Progenitor cell of endocrine pancreas (in vitro differentiated cells): ENCODE results near the gene OSM. TPM values are rescaled to one million over a fixed set of nuclear protein-coding genes. Genes with fewer than 3 reads are reported as not detected.

ENCODE experiments used
- DNase-seq: peaks from one replicate; pipeline ENCODE4 v3.0.0; 2021; ENCODE audit warnings: low spot score; ENCODE audit not compliant: unreplicated experiment
- H3K27ac Mint-ChIP-seq: 2 replicates; pipeline ENCODE4 v1.8.0; 2021; ENCODE audit warnings: mild to moderate bottlenecking, moderate library complexity, mixed read lengths
- H3K27me3 Mint-ChIP-seq: 2 replicates; pipeline ENCODE4 v1.8.0; 2021; ENCODE audit warnings: mixed read lengths
- H3K36me3 Mint-ChIP-seq: 2 replicates; pipeline ENCODE4 v1.8.0; 2022; ENCODE audit warnings: mixed read lengths; ENCODE audit not compliant: insufficient read depth
- H3K4me1 Mint-ChIP-seq: 2 replicates; pipeline ENCODE4 v1.8.0; 2021; ENCODE audit warnings: low read depth, mixed read lengths
- H3K4me3 Mint-ChIP-seq: 2 replicates; pipeline ENCODE4 v1.8.0; 2021; ENCODE audit warnings: low read depth, mild to moderate bottlenecking, moderate library complexity, mixed read lengths
- H3K9me3 Mint-ChIP-seq: 2 replicates; pipeline ENCODE4 v1.8.0; 2021; ENCODE audit warnings: low read depth, mixed read lengths
- total RNA-seq: library from RNA; stranded (reverse); gene quantifications from 2 replicates; pipeline ENCODE4 v1.2.1, GENCODE V29; 2021
- TF ChIP-seq, protein P1 (sequence below): fragments of 200-600 bp; sonication (generic); IDR thresholded peaks from one replicate; pipeline ENCODE4 v1.5.0; 2021; ENCODE audit warnings: antibody characterized with exemption, mild to moderate bottlenecking; ENCODE audit not compliant: unreplicated experiment

OSM gene
- total RNA-seq, 1 donor from 2014 or later = not detected

DNA sequence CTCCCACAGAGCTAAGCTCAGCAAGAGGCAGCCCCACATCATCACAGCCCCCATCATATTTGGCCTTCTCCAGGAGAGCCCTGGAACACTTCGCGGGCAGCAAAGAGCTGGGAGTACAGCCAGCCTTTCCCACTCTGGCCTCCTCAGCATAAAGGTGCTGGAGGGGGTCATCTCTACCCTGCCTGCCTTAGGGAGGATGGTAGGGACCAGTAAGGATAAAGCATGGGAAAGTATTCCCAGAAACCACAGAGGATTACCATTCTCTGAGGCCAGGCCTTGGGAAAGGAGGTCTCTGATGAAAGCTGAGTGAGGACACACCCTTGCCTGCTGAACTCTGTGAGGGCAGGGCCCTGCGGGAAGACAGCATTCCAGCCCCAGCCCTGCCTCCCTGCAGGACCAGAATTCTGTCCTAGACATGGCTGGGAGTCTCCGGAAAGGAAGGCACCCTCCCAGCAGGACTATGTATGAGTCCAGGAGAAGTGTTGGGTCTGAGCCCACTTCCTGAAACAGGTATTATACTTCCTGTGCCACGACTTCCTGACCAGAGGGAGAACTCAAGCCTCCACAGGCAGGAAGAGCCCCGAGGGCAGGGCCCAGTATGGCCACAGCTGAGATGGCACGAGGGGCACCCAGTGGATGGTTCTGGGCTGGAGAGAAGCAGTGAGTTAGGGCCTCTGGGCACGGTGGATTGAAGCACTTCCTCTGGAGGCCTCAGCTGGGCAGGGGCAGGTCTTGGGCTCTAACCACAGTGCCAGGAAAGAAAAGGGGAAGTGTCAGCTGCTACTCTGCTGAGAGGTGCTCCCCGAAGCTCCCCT lies 35.6 kb upstream of the OSM start:
- Mint-ChIP-seq H3K4me1 (peaks cover 20% of the 10 kb centered on the region), H3K4me3 (no peak overlapping the region), H3K27me3 (no peaks in the 10 kb centered on the region), H3K27ac (peak overlapping the region; percentile 7), H3K9me3 (no peaks in the 10 kb centered on the region), H3K36me3 (no peaks in the 10 kb centered on the region)
- DNase-seq = no peak
- TF ChIP-seq, protein P1, sequence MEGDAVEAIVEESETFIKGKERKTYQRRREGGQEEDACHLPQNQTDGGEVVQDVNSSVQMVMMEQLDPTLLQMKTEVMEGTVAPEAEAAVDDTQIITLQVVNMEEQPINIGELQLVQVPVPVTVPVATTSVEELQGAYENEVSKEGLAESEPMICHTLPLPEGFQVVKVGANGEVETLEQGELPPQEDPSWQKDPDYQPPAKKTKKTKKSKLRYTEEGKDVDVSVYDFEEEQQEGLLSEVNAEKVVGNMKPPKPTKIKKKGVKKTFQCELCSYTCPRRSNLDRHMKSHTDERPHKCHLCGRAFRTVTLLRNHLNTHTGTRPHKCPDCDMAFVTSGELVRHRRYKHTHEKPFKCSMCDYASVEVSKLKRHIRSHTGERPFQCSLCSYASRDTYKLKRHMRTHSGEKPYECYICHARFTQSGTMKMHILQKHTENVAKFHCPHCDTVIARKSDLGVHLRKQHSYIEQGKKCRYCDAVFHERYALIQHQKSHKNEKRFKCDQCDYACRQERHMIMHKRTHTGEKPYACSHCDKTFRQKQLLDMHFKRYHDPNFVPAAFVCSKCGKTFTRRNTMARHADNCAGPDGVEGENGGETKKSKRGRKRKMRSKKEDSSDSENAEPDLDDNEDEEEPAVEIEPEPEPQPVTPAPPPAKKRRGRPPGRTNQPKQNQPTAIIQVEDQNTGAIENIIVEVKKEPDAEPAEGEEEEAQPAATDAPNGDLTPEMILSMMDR = no peak

DNA sequence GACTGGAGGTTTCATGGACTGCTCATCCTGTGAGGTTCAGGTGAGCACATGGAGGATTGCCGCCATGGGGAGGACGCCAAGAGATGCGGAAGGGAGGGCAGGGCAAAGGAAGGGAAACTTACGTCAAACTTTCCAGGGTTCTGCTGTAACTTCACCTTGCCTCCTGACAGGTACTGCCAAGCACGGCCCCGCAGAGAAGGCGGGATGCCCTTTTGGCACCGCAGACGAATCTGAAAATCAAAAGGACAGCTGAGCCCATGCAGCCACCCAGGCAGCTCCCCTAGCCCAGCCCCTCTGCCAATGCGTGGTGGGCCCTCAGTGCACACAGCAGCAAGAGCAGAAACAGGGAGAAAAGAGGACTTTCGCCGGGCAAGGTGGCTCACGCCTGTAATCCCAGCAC lies 32.7 kb upstream of the OSM start:
- no peak overlapping the region for H3K4me3 Mint-ChIP-seq
- peaks cover 13% of the 10 kb centered on the region for H3K4me1 Mint-ChIP-seq
- peaks cover under 1% of the 10 kb centered on the region for H3K36me3 Mint-ChIP-seq
- no peak for DNase-seq
- H3K27me3 Mint-ChIP-seq = no peaks in the 10 kb centered on the region
- H3K9me3 Mint-ChIP-seq = no peaks in the 10 kb centered on the region
- TF ChIP-seq, protein P1 = no peak
- H3K27ac Mint-ChIP-seq = no peak overlapping the region

DNA sequence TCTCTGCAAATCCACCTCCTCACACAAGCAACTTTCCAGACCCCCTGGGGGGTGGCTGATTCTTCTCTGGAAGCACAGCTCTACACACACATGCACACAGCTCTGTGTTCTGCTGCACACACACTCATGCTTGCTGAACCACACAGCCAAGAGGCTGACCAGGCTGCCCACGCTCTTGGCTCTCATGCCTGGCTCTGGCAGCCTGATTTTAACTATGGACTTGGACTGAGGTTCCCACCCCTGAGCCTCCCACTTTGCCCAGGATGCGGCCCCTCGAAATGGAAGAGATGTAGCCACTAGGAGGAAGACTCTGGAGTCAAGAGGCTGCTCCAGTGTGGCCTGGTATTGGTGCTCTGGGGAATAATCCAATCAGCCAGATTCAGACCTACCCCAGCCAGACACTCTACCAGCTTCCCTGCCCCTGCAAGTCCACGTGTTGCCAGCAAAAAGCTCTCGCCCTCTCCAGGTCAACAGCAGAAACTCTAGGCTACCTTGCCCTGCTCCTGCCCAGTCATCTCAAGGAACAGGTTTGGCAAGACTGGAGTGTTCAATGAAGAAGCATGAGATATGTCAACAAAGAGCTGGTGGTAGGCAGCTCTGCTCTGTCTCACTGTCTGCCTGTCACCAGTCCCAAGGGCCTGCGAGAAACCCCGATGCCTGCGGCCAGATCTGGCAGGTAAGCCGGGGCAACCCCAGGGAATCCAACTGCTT lies 31.5 kb upstream of the OSM start:
- no peak for DNase-seq
- Mint-ChIP-seq H3K27me3 (no peaks in the 10 kb centered on the region), H3K27ac (peak overlapping the region; percentile 92)

DNA sequence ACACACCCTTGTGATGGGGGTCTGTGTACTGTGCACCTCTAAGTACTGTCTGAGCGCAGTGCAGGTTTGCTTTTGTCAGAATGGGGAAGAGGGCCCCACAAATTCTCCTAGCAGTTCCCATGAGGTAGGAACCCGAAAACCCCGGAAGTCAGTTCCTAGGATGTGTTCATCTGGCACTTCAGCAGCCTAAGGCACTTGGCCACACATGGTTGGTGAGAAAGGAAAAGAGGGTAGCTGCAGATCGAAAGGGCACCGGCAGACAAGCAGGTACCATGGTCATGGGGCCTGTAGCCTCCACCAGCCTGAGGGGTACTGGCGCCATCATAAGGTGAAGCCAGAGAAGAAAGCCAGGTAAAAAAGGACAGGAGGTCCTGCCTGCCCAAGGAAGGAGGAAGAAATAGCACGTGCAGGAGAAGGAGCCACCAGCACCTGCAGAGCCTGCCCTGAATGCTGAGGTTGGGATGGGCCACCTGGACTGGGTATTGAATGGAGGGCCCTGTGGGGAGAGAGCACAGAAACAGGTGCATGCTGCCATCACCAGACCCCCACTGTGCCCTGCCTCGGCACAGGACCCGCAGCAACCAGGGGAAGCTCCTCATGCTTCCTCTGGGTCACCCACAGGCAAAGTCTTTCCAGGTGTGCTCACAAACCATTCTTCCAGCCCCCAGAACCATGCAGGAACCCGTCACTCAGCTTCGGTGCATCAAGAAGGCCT lies 30.8 kb upstream of the OSM start:
- DNase-seq = no peak
- H3K4me3 Mint-ChIP-seq = no peak overlapping the region
- no peaks in the 10 kb centered on the region for H3K27me3 Mint-ChIP-seq
- peaks cover 9% of the 10 kb centered on the region for H3K36me3 Mint-ChIP-seq
- peaks cover 13% of the 10 kb centered on the region for H3K4me1 Mint-ChIP-seq
- no peaks in the 10 kb centered on the region for H3K9me3 Mint-ChIP-seq
- H3K27ac Mint-ChIP-seq = peak overlapping the region; percentile 92
- TF ChIP-seq, protein P1 = no peak

More for the DNA sequence above, 31.5 kb upstream of the OSM start:
- Mint-ChIP-seq H3K9me3 (no peaks in the 10 kb centered on the region), H3K36me3 (peaks cover 8% of the 10 kb centered on the region), H3K4me1 (peaks cover 13% of the 10 kb centered on the region), H3K4me3 (no peak overlapping the region)
- TF ChIP-seq, protein P1 = peak; percentile 28

DNA sequence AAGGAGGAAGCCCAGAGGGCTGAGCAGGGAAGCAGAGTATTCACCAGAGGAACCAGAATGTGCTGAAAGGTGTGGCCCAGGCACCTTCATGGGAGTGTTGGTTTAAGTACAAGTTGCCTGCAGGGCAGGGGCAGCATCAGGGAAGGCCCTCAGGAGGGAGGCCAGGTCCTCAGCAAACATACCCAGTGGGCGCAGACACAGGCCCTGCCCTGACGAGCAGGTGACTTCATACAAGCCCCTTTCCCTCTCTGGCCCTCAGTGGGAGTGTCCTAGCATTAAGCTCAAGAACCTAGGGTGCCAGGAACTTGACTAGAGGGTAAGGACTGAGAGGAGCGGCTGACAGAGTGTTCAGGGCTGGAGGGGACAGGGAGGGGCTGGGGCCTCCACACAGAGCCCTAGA lies 30.2 kb upstream of the OSM start:
- DNase-seq = no peak
- Mint-ChIP-seq H3K36me3 (peaks cover 9% of the 10 kb centered on the region), H3K9me3 (no peaks in the 10 kb centered on the region), H3K27ac (peak overlapping the region; percentile 20), H3K4me1 (peaks cover 13% of the 10 kb centered on the region), H3K27me3 (no peaks in the 10 kb centered on the region), H3K4me3 (no peak overlapping the region)
- TF ChIP-seq, protein P1 = no peak
